Myocyte (in vitro differentiated cells): ENCODE measurements around the gene NPAS2. TPM values are rescaled to one million over a fixed set of nuclear protein-coding genes. Genes with fewer than 3 reads are reported as not detected.

ENCODE experiments used
- DNase-seq: peaks from one replicate; pipeline ENCODE4 v3.0.0-alpha.2; 2012; ENCODE audit warnings: low read depth
- total RNA-seq: library from RNA; depleted of rRNA; stranded (reverse); fragments of >200 nt; gene quantifications from 2 replicates; pipeline ENCODE4 v1.2.3, GENCODE V29; 2014

NPAS2 gene
- total RNA-seq, 1 donor from 2014 or later: 10.2 TPM

- no peak for DNase-seq
These were observed 83.8 kb downstream of the NPAS2 start for GRCh38 chr2:100903534-100904258.

- DNase-seq: no peak
These were observed 85.3 kb downstream of the NPAS2 start for GRCh38 chr2:100905132-100905805.

- DNase-seq: no peak
These were observed 86.2 kb downstream of the NPAS2 start for GRCh38 chr2:100906131-100906530.

GRCh38 chr2:100906679-100907078, 86.7 kb downstream of the NPAS2 start:
- DNase-seq: no peak

- DNase-seq: no peak
These were observed 87.9 kb downstream of the NPAS2 start for GRCh38 chr2:100907832-100908231.

- no peak for DNase-seq
These were observed 89.7 kb downstream of the NPAS2 start for GRCh38 chr2:100909534-100910081.

- no peak for DNase-seq
These were observed 90.2 kb downstream of the NPAS2 start for GRCh38 chr2:100910111-100910510.

GRCh38 chr2:100919316-100919715, 99.4 kb downstream of the NPAS2 start:
- DNase-seq: no peak

- DNase-seq: no peak
These were observed 101.8 kb downstream of the NPAS2 start for GRCh38 chr2:100921685-100922161.

- DNase-seq: no peak
These were observed 103.6 kb downstream of the NPAS2 start for GRCh38 chr2:100923461-100924060.

- no peak for DNase-seq
These were observed 104.2 kb downstream of the NPAS2 start for GRCh38 chr2:100924122-100924519.

- DNase-seq: peak; percentile 64
These were observed 104.8 kb downstream of the NPAS2 start for GRCh38 chr2:100924520-100925451.

- peak; percentile 56 for DNase-seq
These were observed 108.3 kb downstream of the NPAS2 start for GRCh38 chr2:100928235-100928634.

GRCh38 chr2:100929147-100929546, 109.2 kb downstream of the NPAS2 start:
- DNase-seq: peak; percentile 54

GRCh38 chr2:100934504-100935371, 114.8 kb downstream of the NPAS2 start:
- DNase-seq: no peak

- peak; percentile 82 for DNase-seq
These were observed 115.4 kb downstream of the NPAS2 start for GRCh38 chr2:100935372-100935752.

- DNase-seq: peak; percentile 42
These were observed 116.3 kb downstream of the NPAS2 start for GRCh38 chr2:100936070-100936741.

GRCh38 chr2:100936972-100937542, 117.1 kb downstream of the NPAS2 start:
- no peak for DNase-seq
